Fibroblast of mammary gland (primary cell): ENCODE measurements around the gene TMEM165.
"Not testable (repeated sequence)": the region's sequence is repeated elsewhere in the genome, so short reads cannot be mapped to it uniquely, and the experiment has no call there.

Source experiments
- DNase-seq: peaks from one replicate; pipeline ENCODE4 v3.0.0-alpha.2; 2010; ENCODE audit warnings: low read depth
- H3K4me3 ChIP-seq: 2 replicates; pipeline ENCODE4 v1.5.1; 2011; ENCODE audit warnings: low read depth, mild to moderate bottlenecking, low read length, moderate library complexity; ENCODE audit not compliant: control insufficient read depth
- TF ChIP-seq, protein P1 (sequence below): conservative IDR thresholded peaks from 2 replicates; pipeline ENCODE4 v1.5.1; 2011; ENCODE audit warnings: low read depth, low read length, inconsistent platforms; ENCODE audit not compliant: control insufficient read depth, insufficient read depth

Gene TMEM165

DNA sequence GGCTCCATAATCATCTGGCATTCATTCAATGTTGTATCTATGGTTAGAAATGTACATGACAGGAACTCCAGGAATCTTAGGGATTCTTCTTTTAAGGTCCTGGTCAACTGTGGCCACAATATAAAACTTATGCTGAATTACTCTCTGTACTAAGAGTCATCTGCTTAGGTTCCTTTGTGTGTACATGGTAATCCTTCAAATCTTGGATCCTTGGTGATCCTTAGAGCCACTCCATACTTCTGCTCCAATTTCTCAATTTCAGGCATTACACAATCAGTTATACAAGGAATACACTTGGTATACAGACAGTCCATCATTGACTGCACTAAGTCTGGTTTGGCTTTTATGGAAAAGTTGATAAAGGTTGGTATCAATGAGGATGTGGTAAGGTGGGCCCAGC, 43.9 kb upstream of the TMEM165 start:
- TF ChIP-seq, protein P1, sequence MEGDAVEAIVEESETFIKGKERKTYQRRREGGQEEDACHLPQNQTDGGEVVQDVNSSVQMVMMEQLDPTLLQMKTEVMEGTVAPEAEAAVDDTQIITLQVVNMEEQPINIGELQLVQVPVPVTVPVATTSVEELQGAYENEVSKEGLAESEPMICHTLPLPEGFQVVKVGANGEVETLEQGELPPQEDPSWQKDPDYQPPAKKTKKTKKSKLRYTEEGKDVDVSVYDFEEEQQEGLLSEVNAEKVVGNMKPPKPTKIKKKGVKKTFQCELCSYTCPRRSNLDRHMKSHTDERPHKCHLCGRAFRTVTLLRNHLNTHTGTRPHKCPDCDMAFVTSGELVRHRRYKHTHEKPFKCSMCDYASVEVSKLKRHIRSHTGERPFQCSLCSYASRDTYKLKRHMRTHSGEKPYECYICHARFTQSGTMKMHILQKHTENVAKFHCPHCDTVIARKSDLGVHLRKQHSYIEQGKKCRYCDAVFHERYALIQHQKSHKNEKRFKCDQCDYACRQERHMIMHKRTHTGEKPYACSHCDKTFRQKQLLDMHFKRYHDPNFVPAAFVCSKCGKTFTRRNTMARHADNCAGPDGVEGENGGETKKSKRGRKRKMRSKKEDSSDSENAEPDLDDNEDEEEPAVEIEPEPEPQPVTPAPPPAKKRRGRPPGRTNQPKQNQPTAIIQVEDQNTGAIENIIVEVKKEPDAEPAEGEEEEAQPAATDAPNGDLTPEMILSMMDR = no peak
- H3K4me3 ChIP-seq = no peak overlapping the region
- DNase-seq = peak; percentile 54

GRCh38 chr4:55352726-55353125, 43.0 kb upstream of the TMEM165 start:
- H3K4me3 ChIP-seq = no peak overlapping the region
- no peak for DNase-seq
- TF ChIP-seq, protein P1 = no peak

GRCh38 chr4:55353228-55353747, 42.5 kb upstream of the TMEM165 start:
- H3K4me3 ChIP-seq, DNase-seq: not testable (repeated sequence)

DNA sequence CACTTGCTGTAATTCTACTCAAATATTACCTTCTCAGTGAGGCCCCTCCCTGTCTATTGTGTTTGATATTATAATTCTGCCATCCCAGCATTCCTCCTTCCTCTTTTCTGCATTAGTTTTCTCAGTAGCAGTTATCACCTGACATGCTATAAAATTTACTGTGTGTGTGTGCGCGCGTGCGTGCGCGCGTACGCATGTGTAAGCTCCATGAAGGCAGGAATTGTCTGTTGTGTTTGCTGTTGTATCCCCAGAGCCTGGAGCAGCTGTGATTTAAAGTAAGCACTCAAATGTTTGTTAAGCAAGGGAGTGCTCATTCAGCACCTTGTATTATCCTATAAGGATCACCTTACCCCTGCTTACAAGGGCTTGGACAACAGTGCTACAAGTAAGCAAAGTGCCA, 41.1 kb upstream of the TMEM165 start:
- TF ChIP-seq, protein P1 = no peak
- H3K4me3 ChIP-seq = no peak overlapping the region
- no peak for DNase-seq

DNA sequence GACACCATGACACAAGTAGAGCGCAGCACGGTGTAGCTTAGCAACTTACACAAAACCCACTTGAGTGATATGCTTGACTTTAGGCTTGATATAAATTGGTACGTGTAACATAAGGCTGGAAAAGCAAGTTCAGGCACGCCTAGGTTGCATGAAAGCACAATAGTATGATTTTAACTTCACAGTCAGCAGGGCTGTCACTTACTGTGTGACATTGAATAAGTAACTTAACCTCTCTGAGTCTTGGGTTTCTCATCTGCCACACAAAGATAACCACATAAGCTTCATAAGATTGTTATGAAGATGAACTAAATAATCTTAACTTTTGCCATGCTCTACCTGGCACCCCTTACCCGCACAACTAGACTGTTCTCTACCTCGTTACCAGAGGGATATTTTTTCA, 40.2 kb upstream of the TMEM165 start:
- TF ChIP-seq, protein P1 = no peak
- DNase-seq = no peak
- H3K4me3 ChIP-seq = no peak overlapping the region

GRCh38 chr4:55356991-55357461, 38.7 kb upstream of the TMEM165 start:
- TF ChIP-seq, protein P1 = no peak
- H3K4me3 ChIP-seq = no peak overlapping the region
- peak; percentile 60 for DNase-seq

DNA sequence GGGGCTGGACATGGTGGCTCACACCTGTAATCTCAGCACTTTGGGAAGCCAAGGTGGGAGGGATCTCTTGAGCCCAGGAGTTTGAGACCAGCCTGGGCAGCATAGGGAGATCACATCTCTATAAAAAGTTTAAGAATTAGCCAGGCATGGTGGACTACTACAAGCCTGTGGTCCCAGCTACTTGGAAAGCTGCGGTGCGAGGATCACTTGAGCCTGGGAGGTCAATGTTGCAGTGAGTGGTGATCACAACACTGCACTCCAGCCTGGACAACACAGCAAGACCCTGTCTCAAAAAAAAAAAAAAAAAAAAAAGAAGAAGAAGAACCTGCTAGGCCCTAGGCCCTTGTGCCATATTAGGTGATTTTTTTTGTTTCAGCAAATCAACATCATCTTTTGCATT, 37.5 kb upstream of the TMEM165 start:
- H3K4me3 ChIP-seq = no peak overlapping the region
- no peak for DNase-seq
- TF ChIP-seq, protein P1 = no peak
